Eye (tissue), 1 donor: ENCODE data around the gene TSPAN15.

ENCODE experiments used
- DNase-seq: peaks from one replicate; pipeline ENCODE4 v3.0.0-alpha.2; 2015

Gene TSPAN15

GRCh38 chr10:69489506-69490090, 38.3 kb downstream of the TSPAN15 start:
- no peak for DNase-seq

GRCh38 chr10:69490876-69491275, 39.6 kb downstream of the TSPAN15 start:
- DNase-seq: no peak

DNA sequence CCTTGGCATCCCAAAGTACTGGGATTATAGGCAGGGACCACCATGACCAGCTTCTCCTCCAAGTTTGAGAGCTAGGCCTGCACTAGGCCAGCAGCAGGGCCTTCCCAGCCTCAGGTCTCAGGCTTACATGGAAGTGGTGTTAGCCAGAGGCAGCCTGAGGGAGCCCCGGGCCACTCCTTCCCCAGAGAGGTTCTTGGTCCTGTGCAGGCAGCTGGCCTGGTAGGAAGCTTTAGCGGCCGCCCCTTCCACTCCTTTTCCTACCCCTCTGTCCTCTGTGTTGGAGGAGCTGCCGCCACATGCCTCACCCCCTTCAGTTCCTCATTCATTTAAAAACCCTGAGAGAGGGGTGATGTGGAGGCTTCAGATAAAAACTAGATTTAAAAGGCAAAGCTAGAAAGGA, 40.3 kb downstream of the TSPAN15 start:
- no peak for DNase-seq

DNA sequence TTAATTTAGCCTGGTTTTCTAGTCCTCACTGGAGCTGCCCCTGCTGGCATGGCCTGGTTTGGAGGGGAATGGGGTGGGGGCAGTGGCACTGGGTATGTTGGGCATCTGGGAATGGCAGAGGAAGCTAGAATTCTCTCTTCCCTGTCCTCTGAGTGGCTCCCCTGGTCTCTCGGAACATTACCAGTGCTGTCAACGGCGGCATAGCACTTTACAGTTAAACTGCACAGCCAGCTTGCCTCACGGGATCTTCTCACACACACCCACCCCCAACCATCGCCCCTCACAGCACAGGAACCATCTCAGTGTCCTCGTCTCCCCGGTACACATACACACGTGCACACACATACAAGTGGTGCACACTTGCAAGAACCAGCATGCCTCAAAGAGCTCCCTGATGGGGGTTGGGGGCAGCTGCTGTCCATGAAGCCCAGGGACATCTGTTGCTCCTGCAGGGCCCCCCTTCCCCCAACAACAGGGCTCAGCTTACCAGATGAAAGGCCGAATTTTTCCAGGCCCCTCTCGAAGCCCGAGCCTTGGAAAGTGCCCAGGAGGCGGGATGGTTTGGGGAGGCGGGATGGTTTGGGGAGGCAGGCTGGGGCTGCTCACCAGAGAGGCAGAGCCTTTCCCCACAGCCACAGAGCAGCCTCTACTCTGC, 41.0 kb downstream of the TSPAN15 start:
- DNase-seq: peak; percentile 72

DNA sequence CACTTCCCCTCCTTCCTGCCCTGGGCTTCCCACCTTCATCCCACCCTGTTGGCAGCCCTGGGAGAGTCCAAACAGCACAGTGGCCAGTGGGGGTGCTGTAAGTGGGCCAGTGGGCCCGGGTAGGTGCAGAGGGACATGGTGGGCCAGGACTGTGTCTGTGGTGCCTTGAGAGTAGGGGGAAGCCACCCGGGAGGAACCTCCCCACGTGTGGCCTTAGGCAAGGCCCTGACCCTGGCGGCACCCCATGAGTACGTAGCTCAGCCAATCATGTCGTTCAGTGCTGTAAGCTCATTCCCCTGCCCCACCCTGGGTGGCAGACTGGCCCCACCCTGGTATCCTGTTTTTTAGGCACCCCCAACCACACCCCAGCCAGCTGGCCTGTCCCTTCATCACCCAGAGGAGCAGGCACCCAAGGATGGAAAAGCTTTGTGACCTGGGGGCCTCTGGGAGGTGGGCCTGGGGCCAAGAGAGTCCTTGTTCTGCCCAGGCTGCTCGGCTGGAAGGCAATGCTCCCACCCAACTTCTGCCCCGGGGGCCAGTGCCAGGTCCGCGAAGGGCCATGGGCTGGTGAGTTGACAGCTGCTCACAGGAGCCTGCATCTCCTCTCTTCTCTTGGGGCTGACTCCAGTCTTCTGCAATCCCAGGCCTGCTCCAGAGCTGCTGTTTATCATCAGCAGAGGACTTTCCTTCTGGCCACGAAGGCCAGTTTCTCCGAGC, 41.6 kb downstream of the TSPAN15 start:
- DNase-seq: no peak

DNA sequence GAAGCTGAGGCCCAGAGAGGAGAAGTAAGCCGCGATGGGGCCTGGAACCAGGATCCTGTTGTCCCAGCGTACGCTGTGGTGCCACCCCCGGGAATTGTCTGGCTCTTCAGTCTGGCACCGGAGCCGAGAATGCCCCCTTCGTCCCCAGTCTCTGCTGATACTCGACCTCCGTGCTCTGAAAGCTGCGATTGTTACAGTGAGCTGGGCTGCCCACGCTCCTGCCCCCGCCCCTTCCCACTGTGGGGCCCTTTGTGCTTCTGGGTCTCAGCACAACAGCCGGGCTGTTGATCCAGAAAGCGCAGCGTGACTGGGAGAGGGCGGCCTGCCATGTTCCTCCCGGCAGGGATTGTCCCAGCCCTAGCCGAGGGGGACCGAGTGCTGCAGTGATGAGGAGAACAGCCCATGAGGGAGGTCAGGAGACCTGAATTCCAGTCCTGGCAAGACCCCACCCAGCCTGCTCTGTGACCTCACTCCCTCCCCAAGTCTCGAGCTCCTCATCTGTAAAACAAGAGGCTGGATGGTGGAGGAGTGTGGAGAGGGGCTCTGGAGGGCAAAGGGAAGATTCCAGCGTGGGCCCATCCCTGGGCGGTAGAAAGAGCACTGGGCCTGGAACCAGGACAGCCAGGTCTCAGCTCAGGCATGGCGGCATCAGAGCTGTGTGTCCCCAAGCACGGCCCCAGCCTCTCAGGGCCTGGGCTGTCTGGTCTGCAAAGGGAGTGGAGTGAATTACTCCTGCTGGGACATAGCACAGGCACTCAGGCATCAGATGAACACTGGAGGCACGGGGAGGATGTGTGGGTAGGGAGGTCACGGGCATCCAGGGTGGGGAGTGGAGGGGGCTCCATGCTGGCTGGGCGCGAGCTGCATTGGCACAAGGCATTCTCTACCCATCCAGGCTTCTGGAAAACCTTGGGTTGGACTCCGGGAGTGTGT, 43.6 kb downstream of the TSPAN15 start:
- DNase-seq: peak; percentile 61

DNA sequence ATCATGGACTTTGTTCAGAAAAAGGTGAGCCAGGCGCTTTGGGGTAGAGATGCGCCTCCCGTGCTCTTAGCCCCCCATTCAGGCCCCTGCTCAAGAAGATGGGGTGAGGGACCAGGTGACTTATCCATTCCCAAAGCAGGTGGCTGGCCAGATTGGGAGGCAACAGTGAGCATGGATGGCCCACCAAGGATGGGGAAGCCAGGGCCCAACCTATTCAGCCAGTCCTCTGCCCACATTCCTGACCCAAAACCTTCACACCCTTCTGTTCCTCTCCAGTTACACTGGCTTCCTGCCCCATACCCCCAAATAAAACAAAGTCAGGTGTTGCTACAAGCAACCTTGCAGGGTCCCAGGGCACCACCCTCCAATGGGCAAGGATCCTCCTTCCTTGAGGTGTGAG, 44.4 kb downstream of the TSPAN15 start:
- no peak for DNase-seq

DNA sequence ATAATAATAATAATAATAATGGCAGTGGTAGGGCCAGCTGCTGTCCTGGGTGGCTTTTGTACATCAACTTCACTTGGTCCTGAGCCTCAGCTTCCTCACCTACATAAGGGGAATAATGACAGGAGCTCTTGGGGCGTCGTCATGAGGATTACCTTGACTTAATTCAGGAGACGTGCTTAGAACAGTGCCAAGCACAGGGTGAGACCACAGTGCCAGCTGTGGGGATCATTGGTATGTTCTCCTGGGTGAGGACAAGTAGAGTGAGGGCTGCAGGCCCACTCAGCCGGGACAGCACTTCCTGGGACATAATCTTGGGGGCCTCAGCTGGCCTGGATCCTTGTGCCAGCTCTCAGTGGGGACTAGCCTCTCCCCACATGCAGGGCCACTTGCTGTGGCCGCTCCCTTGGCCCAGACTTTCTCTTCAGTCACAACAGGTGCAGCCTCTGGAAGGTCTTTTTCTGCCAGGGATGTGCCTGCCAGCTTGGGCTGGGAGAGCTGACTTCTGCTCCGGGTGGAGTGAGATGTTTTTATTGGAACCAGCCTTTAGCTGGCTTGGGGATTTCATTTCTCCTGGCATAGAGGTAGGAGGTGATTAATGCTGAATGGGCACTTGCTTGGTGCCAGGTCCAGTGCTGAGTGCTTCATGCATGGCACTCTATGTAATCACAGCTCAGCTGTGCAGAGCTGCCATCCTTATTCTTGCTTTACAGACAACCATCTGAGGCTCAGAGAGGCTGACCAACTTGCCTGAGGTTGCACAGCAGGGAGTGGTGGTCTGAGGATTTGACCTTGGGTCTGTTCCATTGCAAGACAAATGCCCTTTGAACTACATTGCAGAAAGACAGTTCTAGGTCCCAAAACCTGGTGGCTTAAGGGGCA, 45.3 kb downstream of the TSPAN15 start:
- DNase-seq: no peak

DNA sequence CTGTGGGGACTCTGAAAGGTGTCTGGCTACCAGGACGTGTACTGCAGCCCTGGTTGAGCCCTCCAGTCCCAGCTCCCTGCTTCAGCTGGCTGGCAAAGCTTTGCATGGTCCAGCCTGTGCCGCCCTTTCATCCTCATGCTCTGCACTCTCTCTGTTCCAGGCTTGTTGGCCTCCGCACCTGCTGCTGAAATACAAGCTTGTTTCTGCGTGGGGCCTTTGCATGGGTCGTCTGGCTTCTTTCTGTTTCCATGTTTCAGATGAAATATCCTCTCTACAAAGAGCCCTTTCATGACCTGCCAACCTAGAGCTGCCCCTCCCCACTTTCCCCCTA, 45.9 kb downstream of the TSPAN15 start:
- DNase-seq: no peak

GRCh38 chr10:69497611-69498390, 46.5 kb downstream of the TSPAN15 start:
- DNase-seq: no peak

- no peak for DNase-seq
These were observed 47.6 kb downstream of the TSPAN15 start for GRCh38 chr10:69498711-69499471.

DNA sequence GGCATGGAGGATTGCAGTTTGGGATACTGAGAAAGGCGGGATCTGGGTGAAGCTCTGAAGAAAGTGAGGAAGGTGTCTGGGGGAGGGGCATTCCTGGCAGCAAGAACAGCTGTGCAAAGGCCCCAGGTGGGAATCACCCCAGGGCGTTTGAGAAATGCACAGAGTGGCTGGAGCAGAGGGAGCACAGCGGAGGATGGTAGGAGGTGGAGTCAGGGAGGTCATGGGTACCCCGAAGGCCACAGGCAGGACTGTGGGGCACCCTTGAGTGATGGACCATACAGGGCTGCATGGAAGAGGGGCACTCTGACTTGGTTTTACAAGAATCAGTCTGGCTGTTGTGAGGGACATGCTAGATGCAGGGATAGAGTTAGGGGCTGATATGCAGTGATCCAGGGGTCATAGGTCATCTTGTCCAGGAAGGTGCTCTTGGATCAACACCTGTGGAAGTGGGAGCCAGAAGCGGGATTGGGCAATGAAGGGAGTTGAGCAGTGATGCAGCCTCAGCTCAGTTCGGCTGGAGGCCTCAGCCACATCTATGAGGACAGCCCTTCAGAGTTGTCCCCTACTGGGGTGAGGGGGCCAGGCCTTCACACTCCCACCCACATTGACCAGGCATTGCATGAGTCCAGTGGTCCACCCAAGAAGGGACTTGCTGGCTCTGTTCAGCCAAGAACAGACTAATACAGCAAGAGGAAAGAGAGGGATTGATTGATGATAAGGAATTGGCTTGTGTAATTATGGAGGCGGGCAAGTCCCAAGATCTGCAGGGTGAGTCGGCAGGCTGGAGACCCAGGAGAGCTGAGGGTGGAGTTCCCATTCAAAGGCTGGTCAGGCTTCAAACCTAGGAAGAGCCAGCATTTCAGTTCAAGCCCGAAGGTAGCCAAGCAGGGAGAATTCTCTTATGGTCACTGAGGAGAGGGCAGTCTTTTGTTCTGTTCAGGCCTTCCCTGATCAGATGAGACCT, 48.7 kb downstream of the TSPAN15 start:
- no peak for DNase-seq

DNA sequence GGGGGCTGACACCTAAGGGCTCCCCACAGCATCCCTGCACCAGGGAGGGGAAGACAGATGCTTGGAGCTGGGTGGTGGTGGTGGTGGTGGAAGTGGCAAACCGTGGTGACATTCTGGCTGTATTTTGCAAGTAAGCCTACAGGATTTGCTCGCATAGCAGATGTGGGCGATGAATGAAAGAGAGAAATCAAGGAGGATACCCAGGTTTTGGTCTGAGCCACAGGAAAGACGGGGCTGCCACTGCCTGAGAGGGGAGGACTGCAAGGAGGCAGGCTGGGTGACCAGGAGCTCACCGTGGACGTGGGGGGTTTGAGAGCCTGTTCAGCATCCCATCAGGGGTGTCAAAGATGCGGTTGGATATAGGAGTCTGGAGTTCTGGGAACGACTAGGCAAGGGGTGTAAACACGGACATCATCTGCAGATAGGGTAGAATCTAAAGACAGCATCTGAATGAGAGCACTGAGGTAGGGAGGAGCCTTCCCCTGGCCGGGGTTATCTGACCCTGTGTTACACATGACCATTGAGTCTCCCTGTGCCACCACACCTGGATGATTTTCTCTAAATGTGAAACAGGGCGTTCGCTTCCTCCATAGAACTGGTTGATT, 49.7 kb downstream of the TSPAN15 start:
- no peak for DNase-seq

DNA sequence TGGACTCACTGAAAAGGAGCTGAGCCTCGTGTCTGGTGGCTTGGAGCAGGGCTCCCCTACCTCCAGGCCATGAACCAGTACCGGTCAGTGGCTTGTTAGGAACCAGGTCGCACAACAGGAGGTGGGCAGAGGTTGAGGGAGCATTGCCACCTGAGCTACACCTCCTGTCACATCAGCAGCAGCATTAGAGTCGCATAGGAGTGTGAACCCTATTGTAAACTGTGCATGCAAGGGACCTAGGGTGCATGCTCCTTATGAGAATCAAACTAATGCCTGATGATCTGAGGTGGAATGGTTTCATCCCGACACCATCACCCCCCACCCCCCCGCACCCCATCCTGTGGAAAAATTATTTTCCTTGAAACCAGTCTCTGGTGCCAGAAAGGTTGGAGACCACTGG, 50.4 kb downstream of the TSPAN15 start:
- no peak for DNase-seq

DNA sequence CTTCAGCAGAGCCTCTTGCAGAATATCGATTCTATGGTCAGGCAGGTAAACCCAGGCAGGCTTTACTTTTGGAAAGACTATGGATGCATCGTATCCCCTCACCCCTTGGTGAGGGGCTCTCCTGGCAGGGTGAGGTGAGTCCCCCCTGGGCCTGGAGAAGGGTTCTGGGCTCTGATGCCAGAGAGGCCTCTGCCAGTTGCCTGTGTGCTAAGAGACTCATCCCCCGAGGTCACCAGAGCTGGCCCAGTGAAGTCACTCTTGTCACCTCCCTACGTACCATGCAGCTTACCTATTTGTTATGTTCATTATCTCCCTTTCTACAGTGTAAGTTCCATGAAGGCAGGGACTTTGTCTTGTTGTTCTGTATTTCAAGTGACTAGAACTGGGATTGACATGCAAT, 51.3 kb downstream of the TSPAN15 start:
- no peak for DNase-seq

GRCh38 chr10:69503001-69503895, 52.0 kb downstream of the TSPAN15 start:
- no peak for DNase-seq

GRCh38 chr10:69503896-69504265, 52.6 kb downstream of the TSPAN15 start:
- DNase-seq: no peak
